ENCODE data around the gene FER. TPM values are rescaled to one million over a fixed set of nuclear protein-coding genes. Genes with fewer than 3 reads are reported as not detected.
"Not testable (repeated sequence)": the region's sequence is repeated elsewhere in the genome, so short reads cannot be mapped to it uniquely, and the experiment has no call there.

The FER gene
- polyA plus RNA-seq (ENCODE audit: insufficient read length): 18.5 TPM
- long read RNA-seq, donor 1: 0 reads
- long read RNA-seq, donor 2: 0 reads
- long read RNA-seq, donor 3: 0 reads
- long read RNA-seq, donor 4: 0 reads
- long read RNA-seq, donor 5: 0 reads
- long read RNA-seq, donor 6: 0 reads
- long read RNA-seq, donor 7: 0 reads
- long read RNA-seq, donor 8: 0 reads

DNA sequence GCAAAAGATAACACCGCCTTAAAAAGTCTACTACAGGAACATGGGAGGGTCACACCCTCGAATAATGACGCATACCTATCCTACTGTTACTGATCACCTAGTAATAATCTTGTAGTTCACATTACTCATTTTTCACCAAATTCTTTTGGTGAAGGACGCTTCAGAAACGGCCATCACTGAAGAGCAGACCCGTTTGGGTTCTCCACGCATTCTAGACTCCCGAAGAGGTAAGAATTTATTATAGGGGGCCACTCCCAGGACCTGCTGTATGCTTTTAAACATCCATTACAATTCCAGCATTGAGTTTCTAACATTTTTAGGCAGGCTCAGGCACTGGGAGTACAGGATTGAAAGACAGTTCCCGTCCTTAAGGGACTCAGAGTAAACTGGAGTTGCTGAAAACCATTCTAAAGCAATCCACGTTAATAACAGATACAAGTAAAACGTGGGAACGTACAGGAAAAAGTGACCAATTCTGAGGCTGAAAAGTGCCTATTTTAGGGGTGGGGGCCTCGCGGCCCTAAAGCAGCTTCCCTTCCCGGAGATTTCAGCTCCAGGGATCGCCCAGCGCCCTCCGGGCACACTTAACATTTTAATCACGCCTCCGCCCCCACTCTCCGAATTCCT, at the start of gene FER:
TSS of gene FER (plus strand) at position 124 of the 627 bp plus-strand sequence. CDS start 50,286 bp downstream, outside the sequence.
- DNase-seq: peak; percentile 54

DNA sequence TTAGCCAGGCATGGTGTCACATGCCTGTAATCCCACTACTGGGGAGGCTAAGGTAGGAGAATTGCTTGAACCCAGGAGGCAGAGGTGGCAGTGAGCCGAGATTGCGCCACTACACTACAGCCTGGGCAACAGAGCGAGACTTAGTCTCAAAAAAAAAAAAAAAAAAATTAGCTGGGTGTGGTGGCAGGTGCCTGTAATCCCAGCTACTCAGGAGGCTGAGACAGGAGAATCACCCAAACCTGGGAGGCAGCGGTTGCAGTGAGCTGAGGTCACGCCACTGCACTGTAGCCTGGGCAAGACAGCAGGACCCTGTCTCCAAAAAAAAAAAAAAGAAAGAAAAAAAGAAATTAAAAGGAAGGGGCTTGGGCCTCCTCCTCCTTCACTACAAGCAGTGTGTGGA, 47.3 kb upstream of the FER start:
- not testable (repeated sequence) for DNase-seq

DNA sequence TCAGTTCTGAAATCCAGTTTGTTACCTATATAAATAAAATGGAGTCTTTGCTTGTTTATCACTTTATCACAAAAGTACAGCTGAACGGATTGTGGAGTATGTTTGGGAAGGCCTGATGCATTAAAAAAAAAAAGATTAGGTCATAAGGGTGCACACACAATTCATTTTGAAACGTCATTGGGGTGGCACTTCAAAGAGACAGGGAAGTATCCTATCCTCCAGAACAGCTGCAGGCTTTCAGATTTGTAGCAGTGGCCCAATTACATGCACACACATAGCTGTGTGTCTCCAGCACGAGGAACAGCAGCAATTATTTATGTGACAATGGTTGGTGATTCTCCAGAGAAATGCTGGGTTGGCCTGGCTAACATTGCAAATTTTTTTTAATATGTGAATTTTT, 46.8 kb upstream of the FER start:
- DNase-seq: peak; percentile 26

DNA sequence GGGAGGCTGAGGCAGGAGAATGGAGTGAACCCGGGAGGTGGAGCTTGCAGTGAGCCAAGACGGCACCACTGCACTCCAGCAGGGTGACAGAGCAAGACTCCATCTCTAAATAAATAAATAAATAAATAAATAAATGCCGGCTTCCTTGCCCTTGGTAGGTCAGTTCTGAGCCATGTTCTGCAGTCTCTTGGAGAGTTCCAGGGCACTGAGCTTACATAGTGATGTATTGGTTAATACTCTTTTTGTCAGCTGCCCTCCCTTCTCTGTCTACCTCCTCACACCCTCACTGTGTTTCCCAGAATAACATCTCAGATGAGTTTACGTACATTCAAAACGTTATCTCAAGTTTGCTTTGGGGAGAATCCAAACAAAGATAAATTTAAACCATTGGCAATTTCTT, 45.2 kb upstream of the FER start:
- no peak for DNase-seq

DNA sequence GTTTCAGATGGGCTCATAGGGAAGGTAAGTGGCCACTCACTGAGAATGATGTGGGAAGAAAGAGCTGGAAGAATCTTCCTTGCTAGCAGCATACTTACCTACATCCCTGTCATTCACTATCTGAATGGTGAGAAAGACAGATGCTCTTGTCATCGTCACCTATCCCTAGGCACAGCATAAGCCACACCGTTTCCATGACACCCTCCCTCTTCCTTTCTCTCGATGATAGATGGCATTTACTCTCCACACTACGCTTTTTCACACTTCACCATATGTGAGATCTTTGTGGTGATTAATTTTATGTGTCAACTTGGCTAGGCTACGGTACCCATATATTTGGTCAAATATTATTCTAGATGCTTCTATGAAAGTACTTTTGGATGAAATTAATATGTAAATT, 44.4 kb upstream of the FER start:
- DNase-seq: no peak

DNA sequence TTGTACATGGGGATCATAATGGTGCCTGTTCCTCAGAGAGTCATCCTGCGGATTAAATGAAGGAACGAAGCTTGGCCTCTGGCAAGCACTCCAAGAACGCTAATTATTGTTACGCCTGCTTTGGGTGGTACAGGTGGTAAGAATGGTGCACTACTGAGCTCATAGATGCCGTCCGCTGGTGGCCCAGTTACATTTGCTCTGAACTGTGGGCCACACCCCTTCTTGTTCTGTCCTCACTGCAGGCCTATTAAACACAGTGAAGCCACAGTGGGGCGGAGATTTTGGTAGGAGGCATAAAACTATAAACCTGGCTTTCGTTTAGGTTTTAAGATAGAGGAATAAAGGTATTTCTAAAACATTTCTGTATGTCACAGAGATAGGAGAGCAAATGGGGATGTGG, 40.6 kb upstream of the FER start:
- no peak for DNase-seq

DNA sequence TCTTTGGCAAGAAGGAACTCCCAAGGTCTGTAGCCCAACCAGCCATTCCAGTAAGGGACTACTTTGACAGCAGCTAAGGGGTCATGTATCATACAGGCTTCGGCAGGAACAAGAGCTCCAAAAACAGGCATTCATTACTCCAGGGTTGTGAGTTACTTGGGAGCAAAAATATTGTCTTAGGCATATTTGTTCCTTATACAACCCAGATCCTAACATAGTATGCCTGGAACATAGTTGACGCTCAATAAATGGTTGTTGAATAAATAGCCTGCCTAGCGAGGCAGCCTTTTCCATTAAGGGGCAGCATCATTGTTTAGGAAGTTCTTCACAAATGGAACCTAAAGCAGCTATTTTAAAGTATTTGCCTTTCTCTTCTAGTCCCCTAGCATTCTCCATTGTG, 35.8 kb upstream of the FER start:
- no peak for DNase-seq

DNA sequence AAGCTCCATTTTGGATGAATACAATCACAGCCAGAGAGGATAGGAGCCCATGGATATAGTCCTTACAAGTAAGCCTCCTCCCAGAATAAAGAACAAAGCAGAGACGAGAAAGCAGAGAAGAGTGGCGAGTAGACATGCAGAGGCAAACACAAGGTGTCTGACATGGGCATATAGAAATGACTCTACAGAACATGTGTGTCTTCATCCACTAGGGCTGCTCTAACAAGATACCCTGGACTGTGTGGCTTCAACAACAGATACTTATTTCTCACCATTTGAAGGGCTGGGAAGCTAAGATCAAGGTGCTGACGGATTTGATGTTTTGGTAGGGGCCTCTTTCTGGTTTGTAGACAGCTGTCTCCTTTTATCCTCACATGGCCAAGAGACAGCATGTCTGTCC, 32.3 kb upstream of the FER start:
- no peak for DNase-seq

DNA sequence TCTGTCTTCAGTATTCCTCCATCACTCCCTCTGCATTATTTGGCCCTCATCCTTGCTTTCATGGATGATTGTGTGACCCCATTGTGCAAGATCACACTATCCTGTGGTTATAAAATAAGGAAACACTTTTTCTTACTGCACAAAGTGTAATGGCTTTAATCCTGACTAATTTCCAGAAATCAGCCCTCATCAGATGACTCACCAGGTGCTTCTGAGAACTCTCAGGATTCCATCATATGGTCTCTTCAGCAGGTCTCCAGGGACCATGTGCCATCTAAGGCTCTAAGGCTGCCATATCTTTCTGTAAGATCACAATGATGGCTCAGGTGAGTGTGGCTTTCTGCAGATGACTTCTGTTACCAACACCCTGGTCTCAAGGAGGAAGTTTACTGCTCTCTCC, 27.3 kb upstream of the FER start:
- DNase-seq: no peak

DNA sequence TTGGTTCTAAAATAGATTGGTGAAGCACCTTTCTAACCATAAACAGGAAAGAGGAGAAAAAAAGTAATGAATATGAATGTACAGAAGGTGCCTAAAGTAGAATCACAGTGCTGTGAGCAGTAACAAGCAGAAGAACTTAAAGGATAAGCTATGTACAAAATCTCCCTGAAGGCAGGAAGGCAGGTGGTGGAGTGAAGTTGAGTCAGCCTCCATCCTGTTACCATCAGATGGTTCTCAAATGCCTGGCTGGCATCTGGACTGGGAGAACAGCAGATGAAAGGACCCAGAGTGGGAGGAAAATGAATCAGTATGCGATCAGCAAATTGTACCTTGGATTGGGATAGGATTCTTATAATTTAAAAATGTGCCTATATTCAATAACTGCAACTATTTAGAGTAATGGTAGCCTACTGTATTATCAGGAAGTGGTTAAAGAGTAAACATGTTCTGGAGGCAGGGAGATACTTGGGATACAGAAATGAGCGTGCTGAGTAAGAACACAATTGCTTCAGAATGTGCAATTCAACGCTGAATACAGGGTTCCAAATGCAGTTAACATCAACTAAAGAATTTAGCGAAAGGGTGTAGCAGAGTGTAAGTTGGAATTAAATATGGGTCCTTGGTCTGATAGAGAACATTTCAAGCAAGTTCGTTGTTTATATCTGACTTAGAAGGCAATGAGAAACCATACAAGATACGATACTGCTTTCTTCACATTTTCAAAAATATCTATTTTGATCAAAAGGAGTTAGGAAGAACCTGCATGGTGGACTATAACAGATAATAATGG, 21.1 kb upstream of the FER start:
- no peak for DNase-seq

DNA sequence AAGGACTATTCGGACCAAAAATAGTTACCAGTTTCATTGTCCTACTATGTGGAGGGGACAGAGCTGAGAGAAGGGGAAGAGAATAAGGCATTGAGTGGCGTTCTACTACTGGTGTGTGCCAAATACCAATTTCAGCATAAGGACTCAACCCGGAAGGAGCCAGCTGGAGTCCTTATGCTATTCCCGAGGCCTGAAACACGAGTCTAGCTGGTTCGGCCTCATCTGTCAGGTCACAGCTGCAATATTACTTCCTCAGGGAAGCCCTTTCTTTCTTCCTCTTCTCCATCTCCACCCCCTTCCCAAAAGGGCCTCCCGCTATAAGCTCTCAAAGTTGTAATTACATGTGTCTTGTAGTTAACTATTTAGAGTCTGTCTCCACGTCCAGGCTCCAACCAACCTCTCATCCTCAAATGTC, 20.5 kb upstream of the FER start:
- peak; percentile 46 for DNase-seq

DNA sequence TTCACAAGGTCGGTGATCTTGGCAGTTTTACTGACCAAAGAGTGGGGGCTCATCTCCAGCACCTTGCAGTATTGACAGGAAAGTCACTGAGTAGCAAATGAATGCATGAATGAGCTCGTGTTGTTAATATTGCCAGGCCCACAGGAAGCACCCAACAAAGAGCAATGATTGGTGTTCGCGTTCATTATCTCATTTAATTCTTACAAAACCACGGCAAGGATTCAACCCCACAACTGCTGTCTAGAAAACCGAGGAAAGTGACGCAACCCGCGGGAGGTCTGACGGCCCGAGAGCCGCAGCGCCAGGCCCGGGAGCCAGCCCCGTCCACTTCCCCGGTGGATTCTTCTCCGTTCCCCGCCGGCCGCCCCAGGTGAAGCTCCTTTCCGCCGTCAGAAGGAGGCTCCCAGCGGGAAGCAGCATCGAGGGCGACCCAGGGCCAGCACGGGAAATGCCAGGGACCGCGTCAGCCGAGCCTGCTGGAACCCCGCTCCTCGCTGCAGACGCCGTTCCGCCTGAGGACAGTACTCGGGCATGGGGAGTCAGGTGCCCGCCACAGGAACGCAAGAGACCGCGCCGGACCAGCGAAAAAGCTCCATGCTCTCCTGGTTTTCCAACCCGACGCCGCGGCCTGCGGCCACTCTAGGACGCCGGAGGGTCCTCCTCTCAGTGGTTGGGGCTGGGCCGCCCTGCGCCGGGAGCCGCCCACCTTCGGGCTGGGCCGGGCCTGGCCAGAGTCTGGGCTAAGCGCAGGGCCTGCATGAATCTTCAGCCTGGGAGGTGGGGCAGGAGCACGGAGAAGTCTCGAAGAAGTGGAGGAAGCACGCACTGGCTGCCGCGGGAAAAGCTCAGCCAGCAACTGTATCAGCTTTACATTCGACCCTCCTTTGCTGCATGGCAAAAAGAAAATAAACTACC, 19.8 kb upstream of the FER start:
- DNase-seq: peak; percentile 92

DNA sequence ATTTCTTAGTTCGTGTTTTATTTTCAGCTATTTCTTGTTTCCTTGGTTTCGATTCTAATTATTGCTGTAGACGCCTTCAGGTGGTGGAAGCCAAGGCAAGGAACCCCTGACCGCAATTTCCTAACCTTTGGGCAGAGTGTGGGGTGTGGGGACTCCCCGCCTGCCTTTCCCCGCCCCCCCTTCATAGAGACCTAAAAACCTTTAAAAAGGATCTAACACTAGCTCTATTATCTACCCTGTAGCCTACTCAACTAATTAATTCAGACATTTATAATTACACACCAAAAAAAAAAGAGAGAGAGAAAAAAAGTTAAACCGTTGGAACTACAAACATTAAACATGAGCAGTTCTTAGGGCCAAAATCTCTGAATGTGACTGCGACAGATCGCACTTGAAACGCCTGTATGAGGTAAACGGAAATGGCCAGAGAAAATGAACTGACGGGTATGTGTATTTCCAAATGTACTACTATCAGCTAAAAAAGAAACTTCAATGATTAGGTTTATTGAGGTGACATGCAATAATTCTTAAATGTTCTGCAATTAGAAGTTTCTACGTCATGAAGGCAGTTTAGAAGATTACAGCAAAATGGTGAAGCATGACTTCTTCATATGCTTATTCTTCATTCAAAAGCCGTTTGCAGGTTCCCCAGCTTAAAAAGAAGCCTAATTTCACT, 19.0 kb upstream of the FER start:
- no peak for DNase-seq

DNA sequence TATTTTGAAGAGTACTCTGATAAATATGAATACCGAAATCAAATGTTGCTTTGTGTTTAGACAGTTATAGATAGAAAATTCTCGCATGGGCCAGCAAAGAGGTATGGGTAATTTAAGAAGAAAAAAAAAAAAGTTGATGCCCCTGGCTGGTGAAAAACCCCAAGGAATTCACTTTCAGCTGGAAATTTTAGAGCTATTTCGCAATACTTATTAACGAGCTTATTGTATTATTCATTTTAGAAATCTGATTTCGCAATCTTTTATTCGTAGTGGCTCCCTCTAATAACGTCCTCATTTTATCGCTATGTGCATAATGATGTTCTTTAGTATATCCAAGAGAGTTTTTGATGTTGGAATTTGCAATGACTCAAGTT, 18.5 kb upstream of the FER start:
- DNase-seq: no peak

DNA sequence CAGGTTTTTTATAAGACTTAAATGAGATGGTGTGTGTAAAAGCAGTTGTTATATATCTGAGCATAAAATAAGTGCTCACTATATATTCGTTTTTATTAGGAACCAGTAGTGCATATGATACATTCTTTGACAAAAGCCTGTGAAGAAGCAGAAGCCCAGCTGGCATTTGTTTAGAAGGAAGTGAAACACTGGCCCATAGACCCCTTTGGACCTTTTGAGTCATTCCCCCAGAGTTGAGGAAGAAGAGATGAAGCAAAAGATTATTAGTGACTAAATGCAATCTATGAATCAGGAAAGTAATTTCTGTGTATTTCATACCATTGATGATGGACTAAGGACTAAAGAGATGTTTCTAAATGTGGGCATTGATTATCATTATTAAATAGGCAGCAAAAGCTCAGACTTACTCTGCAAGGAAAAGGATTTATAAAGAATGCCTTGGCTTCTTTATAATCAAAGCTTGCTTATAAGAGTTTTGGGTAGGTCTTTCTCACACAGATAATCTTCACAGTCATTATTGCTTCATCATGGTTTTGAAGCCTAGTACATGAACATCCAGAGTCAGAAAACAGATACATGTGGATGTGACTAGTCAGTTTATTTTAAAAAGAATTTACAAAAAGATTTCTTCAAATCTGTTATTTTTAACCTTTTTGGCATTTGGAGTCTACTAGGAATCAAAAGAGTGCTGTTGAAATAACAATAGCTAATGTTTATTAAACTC, 16.9 kb upstream of the FER start:
- DNase-seq: no peak

DNA sequence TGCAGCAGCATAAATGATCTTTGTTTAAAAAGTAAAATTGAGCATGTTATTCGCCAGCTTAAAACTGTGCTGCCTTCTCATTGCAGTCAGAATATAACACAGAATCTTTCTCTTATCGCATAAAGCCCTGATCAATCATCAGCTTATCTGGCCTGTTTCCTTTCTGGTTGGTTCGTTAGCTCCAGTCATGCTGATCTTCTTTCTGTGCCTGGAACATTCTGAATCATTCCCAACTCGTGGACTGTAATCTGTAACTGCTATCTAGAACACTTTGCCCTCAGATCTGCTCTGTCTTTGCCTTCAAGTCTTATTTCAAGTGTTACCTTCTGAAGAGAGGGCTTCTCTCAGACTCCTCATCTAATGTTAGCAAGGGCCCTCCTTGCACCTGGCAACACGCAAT, 11.9 kb upstream of the FER start:
- DNase-seq: no peak

DNA sequence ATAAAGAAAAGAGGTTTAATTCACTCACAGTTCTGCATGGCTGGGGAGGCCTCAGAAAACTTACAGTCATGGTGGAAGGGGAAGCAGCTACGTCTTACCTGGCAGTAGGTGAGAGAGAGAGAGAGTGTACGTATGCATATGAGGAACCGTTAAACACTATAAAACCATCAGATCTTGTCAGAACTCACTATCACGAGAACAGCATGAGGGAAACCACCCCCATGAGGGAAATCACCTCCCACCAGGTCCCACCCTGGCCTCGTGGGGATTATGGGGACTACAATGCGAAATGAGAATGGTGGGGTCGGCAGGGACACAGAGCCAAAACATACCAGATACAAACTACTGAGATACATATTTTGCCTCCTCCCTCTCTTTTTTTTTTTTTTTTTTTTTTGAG, 10.8 kb upstream of the FER start:
- no peak for DNase-seq

DNA sequence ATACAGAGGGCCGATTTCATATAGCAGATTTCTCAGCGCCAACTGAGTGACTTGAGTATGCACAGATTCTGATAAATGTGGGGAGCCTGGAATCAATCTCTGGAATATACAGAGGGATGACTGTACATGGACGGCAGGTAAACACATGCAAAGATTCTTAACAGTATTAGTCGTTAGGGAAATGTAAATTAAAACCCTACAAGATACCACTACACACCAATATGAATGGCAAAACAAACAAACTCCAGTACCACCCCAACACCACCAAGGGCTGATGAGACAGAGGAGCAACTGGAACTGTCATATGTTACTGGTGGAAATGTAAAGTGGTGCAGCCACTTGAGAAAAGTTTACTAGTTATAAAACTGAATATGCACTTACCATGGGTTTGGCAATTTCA, 8.3 kb upstream of the FER start:
- DNase-seq: no peak

DNA sequence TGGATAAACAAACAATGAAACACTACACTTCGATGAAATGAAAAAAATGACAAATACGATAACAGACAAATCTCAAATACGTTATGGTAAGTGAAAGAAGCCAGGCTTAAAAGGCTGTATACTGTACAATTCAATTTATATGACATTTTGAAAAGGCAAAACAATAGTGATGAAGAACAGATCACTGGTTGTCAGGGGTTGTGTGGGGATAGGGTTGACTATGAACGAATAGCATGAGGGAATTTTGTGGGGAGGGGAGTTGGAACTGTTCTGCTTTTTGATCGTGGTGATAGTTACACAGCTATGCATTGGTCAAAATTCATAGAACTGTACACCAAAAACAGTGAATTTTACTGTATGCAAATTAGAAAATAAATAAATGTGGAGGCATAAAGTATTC, 7.8 kb upstream of the FER start:
- DNase-seq: no peak

DNA sequence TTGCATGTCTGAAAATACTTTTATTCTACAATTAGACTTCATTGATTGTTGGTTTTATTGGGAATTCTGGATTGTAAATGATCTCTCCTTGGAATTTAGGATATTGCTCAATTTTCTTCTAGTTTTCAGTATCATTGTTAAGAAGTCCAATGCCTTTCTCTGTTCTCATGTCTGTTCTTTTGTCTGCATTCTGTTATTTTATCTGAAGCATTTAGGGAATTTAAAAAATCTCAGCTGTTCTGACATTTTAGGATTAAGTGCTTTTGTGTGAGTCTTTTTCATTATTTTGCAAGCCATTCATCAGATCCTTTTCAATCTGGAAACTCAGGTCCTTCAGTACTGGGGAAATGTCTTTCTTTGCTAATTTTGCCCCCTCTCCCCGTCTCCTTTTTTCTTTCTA, 4.4 kb upstream of the FER start:
- DNase-seq: no peak

DNA sequence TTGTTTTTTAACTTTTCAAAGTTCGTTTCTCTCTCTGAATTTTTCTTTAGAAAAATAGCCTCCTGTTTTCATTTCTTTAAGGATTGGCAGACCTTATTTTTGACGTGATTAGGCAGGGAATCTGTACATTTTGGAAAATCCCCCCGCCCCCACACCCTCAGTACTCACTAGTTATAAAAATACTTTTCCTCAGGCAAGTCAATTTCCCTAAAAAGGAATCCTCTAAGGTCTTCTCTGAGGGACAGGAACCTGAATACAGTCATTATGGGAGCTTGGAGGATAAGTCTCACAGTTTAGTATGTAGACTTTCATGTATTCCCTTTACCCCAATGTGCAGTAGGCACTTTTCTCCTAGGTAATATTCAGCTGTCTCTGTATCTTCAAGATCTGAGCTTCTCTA, 3.9 kb upstream of the FER start:
- no peak for DNase-seq

All from left kidney (tissue), 8 donors.